Brain microvascular endothelial cell (primary cell): ENCODE measurements around the gene KDM3B.

Experiments used
- DNase-seq: peaks from one replicate; pipeline ENCODE4 v3.0.0-alpha.2; 2020
- H3K27ac ChIP-seq: fragments of 250-450 bp; sonication (Bioruptor Pico); 2 replicates; pipeline ENCODE4 v1.5.1; 2020; ENCODE audit warnings: mild to moderate bottlenecking, moderate library complexity
- H3K27me3 ChIP-seq: fragments of 250-450 bp; sonication (Bioruptor Pico); replicated peaks from 2 replicates; pipeline ENCODE4 v1.5.1; 2020; ENCODE audit warnings: mild to moderate bottlenecking
- H3K36me3 ChIP-seq: fragments of 250-450 bp; sonication (Bioruptor Pico); replicated peaks from 2 replicates; pipeline ENCODE4 v1.5.1; 2020; ENCODE audit warnings: mild to moderate bottlenecking
- H3K4me3 ChIP-seq: 2 replicates; pipeline ENCODE4 v1.5.1; 2011; ENCODE audit warnings: low read depth, mild to moderate bottlenecking, control low read depth, low read length, moderate library complexity
- CTCF ChIP-seq: IDR thresholded peaks from 2 replicates; pipeline ENCODE4 v1.5.1; 2011; ENCODE audit warnings: low read depth, mild to moderate bottlenecking, moderate library complexity, low read length, control low read depth, inconsistent platforms; ENCODE audit errors: missing control alignments
- in situ Hi-C: cut with HindIII; loops from 2 replicates; pipeline ENCODE4 v1.10.0; 2017; ENCODE audit warnings: low sequenced_read_pairs, low pct_ligation_motif_present

The KDM3B gene

GRCh38 chr5:138336952-138337684 lies 15.4 kb upstream of the KDM3B start:
- in situ Hi-C loops = no loop called here
- Histone ChIP-seq H3K4me3 (peak overlapping the region; percentile 83), H3K27me3 (no peaks in the 10 kb centered on the region), H3K27ac (peak overlapping the region; percentile 99), H3K36me3 (peaks cover 9% of the 10 kb centered on the region)
- TF ChIP-seq CTCF = no peak
- peak; percentile 75 for DNase-seq

GRCh38 chr5:138337685-138338410 lies 14.6 kb upstream of the KDM3B start, which contains the start of gene FAM53C:
Gene FAM53C (plus strand): TSS chr5:138338266. CDS start chr5:138341336, 3,070 bp downstream.
- H3K4me3 ChIP-seq = peak within 1 kb of the TSS; percentile 83
- peak; percentile 80 for DNase-seq
- peak; percentile 0 for TF ChIP-seq CTCF
- H3K36me3 ChIP-seq = peaks cover 9% of the 10 kb centered on the region
- no peaks in the 10 kb centered on the region for H3K27me3 ChIP-seq
- peak within 1 kb of the TSS; percentile 99 for H3K27ac ChIP-seq
- in situ Hi-C loops = no loop called here

- in situ Hi-C loops = no loop called here
- Histone ChIP-seq H3K36me3 (peaks cover 10% of the 10 kb centered on the region), H3K27ac (peak overlapping the region; percentile 99), H3K27me3 (no peaks in the 10 kb centered on the region), H3K4me3 (peak overlapping the region; percentile 83)
- no peak for DNase-seq
- TF ChIP-seq CTCF = no peak
Measured at GRCh38 chr5:138338411-138339090, 13.9 kb upstream of the KDM3B start.

- H3K27ac ChIP-seq = no peak overlapping the region
- peak overlapping the region; percentile 83 for H3K4me3 ChIP-seq
- no peak for TF ChIP-seq CTCF
- peaks cover 11% of the 10 kb centered on the region for H3K36me3 ChIP-seq
- DNase-seq = no peak
- H3K27me3 ChIP-seq = no peaks in the 10 kb centered on the region
- in situ Hi-C loops = no loop called here
Measured at GRCh38 chr5:138339091-138339456, 13.4 kb upstream of the KDM3B start.

- Histone ChIP-seq H3K36me3 (peaks cover 15% of the 10 kb centered on the region), H3K27ac (no peak overlapping the region), H3K4me3 (peak overlapping the region; percentile 83), H3K27me3 (no peaks in the 10 kb centered on the region)
- DNase-seq = no peak
- TF ChIP-seq CTCF = no peak
- in situ Hi-C loops = no loop called here
Measured at GRCh38 chr5:138339464-138339863, 13.0 kb upstream of the KDM3B start.
